ENCODE measurements around the gene ICE1. TPM values are rescaled to one million over a fixed set of nuclear protein-coding genes. Genes with fewer than 3 reads are reported as not detected.
"Not testable (repeated sequence)": the region's sequence is repeated elsewhere in the genome, so short reads cannot be mapped to it uniquely, and the experiment has no call there.

The ICE1 gene
- total RNA-seq, 2 experiments from 2014 or later: 37.6 to 39.1 TPM

GRCh38 chr5:5387192-5387591 lies 35.3 kb upstream of the ICE1 start:
- Histone ChIP-seq H3K27ac (ENCODE audit: low read depth in 1 of 2, low read length in 2 of 2) (no peak overlapping the region), H3K9me3 (ENCODE audit: control insufficient read depth in 1 of 2, insufficient read depth in 1 of 2, low read length in 2 of 2) (no peaks in the 10 kb centered on the region), H3K4me1 (ENCODE audit: insufficient read depth, low read length) (no peaks in the 10 kb centered on the region), H3K4me3 (ENCODE audit: low read length) (no peak overlapping the region), H3K27me3 (ENCODE audit: control insufficient read depth in 1 of 2, insufficient read depth in 2 of 2, low read length in 2 of 2) (no peaks in the 10 kb centered on the region), H3K36me3 (ENCODE audit: insufficient read depth, low read length) (no peaks in the 10 kb centered on the region)
- Mint-ChIP-seq H3K27ac (no peak overlapping the region), H3K4me3 (no peak overlapping the region), H3K36me3 (ENCODE audit: low read depth) (no peaks in the 10 kb centered on the region), H3K27me3 (no peaks in the 10 kb centered on the region), H3K9me3 (no peaks in the 10 kb centered on the region), H3K4me1 (ENCODE audit: low read depth) (no peaks in the 10 kb centered on the region)
- intact Hi-C loops (cut with DNase I, micrococcal nuclease): no loop called here
- POLR2A ChIA-PET: no interaction called here
- DNase-seq (no peak), ATAC-seq (ENCODE audit: poor library complexity) (no peak)
- CTCF ChIA-PET: no interaction called here
- TF ChIP-seq CTCF (IDR thresholded peaks at IDR 0.05): no peak

- H3K27me3 ChIP-seq (ENCODE audit: control insufficient read depth in 1 of 2, insufficient read depth in 2 of 2, low read length in 2 of 2): no peaks in the 10 kb centered on the region
- no peaks in the 10 kb centered on the region for H3K27me3 Mint-ChIP-seq
- no peaks in the 10 kb centered on the region for H3K4me1 Mint-ChIP-seq (ENCODE audit: low read depth)
- H3K9me3 Mint-ChIP-seq: no peaks in the 10 kb centered on the region
- H3K27ac ChIP-seq (ENCODE audit: low read depth in 1 of 2, low read length in 2 of 2): no peak overlapping the region
- no peak for ATAC-seq (ENCODE audit: poor library complexity)
- no peak overlapping the region for H3K27ac Mint-ChIP-seq
- TF ChIP-seq CTCF (IDR thresholded peaks at IDR 0.05): no peak
- no peaks in the 10 kb centered on the region for H3K36me3 Mint-ChIP-seq (ENCODE audit: low read depth)
- ChIA-PET POLR2A (no interaction called here), CTCF (no interaction called here)
- H3K9me3 ChIP-seq (ENCODE audit: control insufficient read depth in 1 of 2, insufficient read depth in 1 of 2, low read length in 2 of 2): no peaks in the 10 kb centered on the region
- no peaks in the 10 kb centered on the region for H3K4me1 ChIP-seq (ENCODE audit: insufficient read depth, low read length)
- H3K36me3 ChIP-seq (ENCODE audit: insufficient read depth, low read length): no peaks in the 10 kb centered on the region
- DNase-seq: no peak
- H3K4me3 ChIP-seq (ENCODE audit: low read length): no peak overlapping the region
- intact Hi-C loops (cut with DNase I, micrococcal nuclease): no loop called here
- H3K4me3 Mint-ChIP-seq: no peak overlapping the region
Observed at GRCh38 chr5:5387777-5388176, 34.7 kb upstream of the ICE1 start.

- H3K9me3 Mint-ChIP-seq; H3K9me3 ChIP-seq (ENCODE audit: control insufficient read depth in 1 of 2, insufficient read depth in 1 of 2, low read length in 2 of 2); CTCF ChIA-PET; H3K27me3 Mint-ChIP-seq; H3K4me1 Mint-ChIP-seq (ENCODE audit: low read depth); intact Hi-C loops (cut with DNase I, micrococcal nuclease); H3K4me1 ChIP-seq (ENCODE audit: insufficient read depth, low read length); H3K27ac Mint-ChIP-seq; H3K27me3 ChIP-seq (ENCODE audit: control insufficient read depth in 1 of 2, insufficient read depth in 2 of 2, low read length in 2 of 2); H3K36me3 ChIP-seq (ENCODE audit: insufficient read depth, low read length); ATAC-seq (ENCODE audit: poor library complexity); POLR2A ChIA-PET; DNase-seq; H3K4me3 ChIP-seq (ENCODE audit: low read length); H3K4me3 Mint-ChIP-seq; H3K27ac ChIP-seq (ENCODE audit: low read depth in 1 of 2, low read length in 2 of 2); H3K36me3 Mint-ChIP-seq (ENCODE audit: low read depth): not testable (repeated sequence)
Observed at GRCh38 chr5:5390121-5390869, 32.2 kb upstream of the ICE1 start.

DNA sequence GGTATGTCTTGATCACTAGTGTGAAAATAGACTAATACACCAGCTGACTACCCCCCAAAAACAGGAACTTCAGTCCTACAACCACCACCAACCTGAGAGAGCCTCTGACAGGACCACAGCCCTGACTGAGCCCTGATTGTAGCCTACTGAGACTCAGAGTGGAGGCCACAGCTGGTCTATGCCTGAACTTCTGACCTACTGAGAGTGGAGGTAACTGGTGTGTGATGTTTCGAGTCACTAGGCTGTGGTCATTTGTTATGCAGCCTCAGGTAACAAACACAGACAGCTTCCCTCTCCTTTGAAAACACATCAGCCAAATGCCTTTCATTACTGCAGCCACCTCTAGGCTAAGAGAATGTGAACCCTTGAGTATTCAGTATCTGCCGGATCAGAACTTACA lies 30.0 kb upstream of the ICE1 start:
- DNase-seq; H3K27ac Mint-ChIP-seq; H3K4me3 Mint-ChIP-seq; H3K9me3 ChIP-seq (ENCODE audit: control insufficient read depth in 1 of 2, insufficient read depth in 1 of 2, low read length in 2 of 2); H3K4me1 ChIP-seq (ENCODE audit: insufficient read depth, low read length); H3K9me3 Mint-ChIP-seq; H3K36me3 Mint-ChIP-seq (ENCODE audit: low read depth); H3K4me3 ChIP-seq (ENCODE audit: low read length); POLR2A ChIA-PET; H3K4me1 Mint-ChIP-seq (ENCODE audit: low read depth); H3K27me3 Mint-ChIP-seq; intact Hi-C loops (cut with DNase I, micrococcal nuclease); ATAC-seq (ENCODE audit: poor library complexity); H3K36me3 ChIP-seq (ENCODE audit: insufficient read depth, low read length); H3K27ac ChIP-seq (ENCODE audit: low read depth in 1 of 2, low read length in 2 of 2); CTCF ChIA-PET; H3K27me3 ChIP-seq (ENCODE audit: control insufficient read depth in 1 of 2, insufficient read depth in 2 of 2, low read length in 2 of 2): not testable (repeated sequence)

DNA sequence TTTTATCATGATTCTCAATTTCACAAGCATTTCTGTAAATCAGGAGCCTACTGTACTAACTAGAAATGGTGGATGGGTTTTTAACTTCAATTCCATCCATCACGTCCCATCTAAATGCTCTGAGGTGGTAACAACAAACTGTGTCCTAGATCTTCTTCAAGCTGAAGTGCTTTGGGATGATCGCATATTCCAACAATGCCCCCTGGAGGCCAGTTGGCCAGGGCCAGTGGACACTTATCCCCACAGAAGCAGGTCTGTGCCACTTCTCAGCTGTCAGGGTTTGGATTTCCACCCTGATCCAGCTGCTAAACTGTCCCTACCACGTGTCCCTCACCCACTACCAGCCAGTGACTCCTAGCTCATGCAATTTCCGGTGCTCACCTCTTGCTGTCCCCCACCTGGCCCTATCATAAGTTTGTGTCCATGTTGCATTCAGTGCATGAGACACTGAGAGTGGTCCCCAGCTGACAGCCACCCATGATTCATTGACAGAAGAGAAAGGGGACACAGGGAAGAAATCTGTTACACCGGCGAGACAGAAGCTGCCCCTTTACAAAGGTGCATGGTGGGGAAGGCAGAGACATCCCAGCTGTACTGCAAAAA lies 28.0 kb upstream of the ICE1 start:
- H3K27me3 ChIP-seq (ENCODE audit: control insufficient read depth in 1 of 2, insufficient read depth in 2 of 2, low read length in 2 of 2); H3K36me3 Mint-ChIP-seq (ENCODE audit: low read depth); H3K36me3 ChIP-seq (ENCODE audit: insufficient read depth, low read length); H3K9me3 ChIP-seq (ENCODE audit: control insufficient read depth in 1 of 2, insufficient read depth in 1 of 2, low read length in 2 of 2); H3K4me1 Mint-ChIP-seq (ENCODE audit: low read depth); H3K9me3 Mint-ChIP-seq; H3K27ac ChIP-seq (ENCODE audit: low read depth in 1 of 2, low read length in 2 of 2); intact Hi-C loops (cut with DNase I, micrococcal nuclease); H3K4me3 Mint-ChIP-seq; CTCF ChIA-PET; H3K27ac Mint-ChIP-seq; DNase-seq; ATAC-seq (ENCODE audit: poor library complexity); H3K4me3 ChIP-seq (ENCODE audit: low read length); H3K27me3 Mint-ChIP-seq; POLR2A ChIA-PET; H3K4me1 ChIP-seq (ENCODE audit: insufficient read depth, low read length): not testable (repeated sequence)

GRCh38 chr5:5395093-5395492 lies 27.4 kb upstream of the ICE1 start:
- intact Hi-C loops (cut with DNase I, micrococcal nuclease); H3K27ac ChIP-seq (ENCODE audit: low read depth in 1 of 2, low read length in 2 of 2); H3K27ac Mint-ChIP-seq; H3K4me1 ChIP-seq (ENCODE audit: insufficient read depth, low read length); H3K4me1 Mint-ChIP-seq (ENCODE audit: low read depth); H3K36me3 ChIP-seq (ENCODE audit: insufficient read depth, low read length); H3K9me3 Mint-ChIP-seq; H3K36me3 Mint-ChIP-seq (ENCODE audit: low read depth); H3K4me3 Mint-ChIP-seq; H3K27me3 Mint-ChIP-seq; ATAC-seq (ENCODE audit: poor library complexity); DNase-seq; POLR2A ChIA-PET; CTCF ChIA-PET; H3K27me3 ChIP-seq (ENCODE audit: control insufficient read depth in 1 of 2, insufficient read depth in 2 of 2, low read length in 2 of 2); H3K4me3 ChIP-seq (ENCODE audit: low read length); H3K9me3 ChIP-seq (ENCODE audit: control insufficient read depth in 1 of 2, insufficient read depth in 1 of 2, low read length in 2 of 2): not testable (repeated sequence)

Data from CD4-positive, alpha-beta T cell (primary cell).